B cell (primary cell): ENCODE measurements around the gene CACNG4. TPM values are rescaled to one million over a fixed set of nuclear protein-coding genes. Genes with fewer than 3 reads are reported as not detected.

Experiments used
- ATAC-seq: fragments of 200-7000 bp; cut with Tn5 transposase; one replicate; pipeline ENCODE4 v1.10.0; 2021; ENCODE audit warnings: low read depth, mild to moderate bottlenecking, moderate number of reproducible peaks, moderate library complexity
- CTCF ChIA-PET: fragments of 350-600 bp; sonication (Branson Sonifier 250); formaldehyde crosslinking; loops from one replicate; lab custom pipeline; 2021; ENCODE audit warnings: antibody characterized with exemption, inconsistent platforms; lab: Charles Lee
- POLR2A ChIA-PET: fragments of 350-600 bp; sonication (Branson Sonifier 250); formaldehyde crosslinking; loops from one replicate; lab custom pipeline; 2021; ENCODE audit warnings: antibody characterized with exemption; lab: Charles Lee
- DNase-seq: peaks from one replicate; pipeline ENCODE4 v3.0.0; 2013
- H2AFZ ChIP-seq: 2 replicates; pipeline ENCODE4 v1.6.1; 2012; ENCODE audit warnings: mild to moderate bottlenecking, low read depth, low read length; ENCODE audit not compliant: insufficient read depth, poor library complexity, severe bottlenecking
- H3K27ac ChIP-seq, 2 donors: 1 replicate in 1 of 2; 2 replicates in 1 of 2; pipeline ENCODE4 v1.5.1; 2012 to 2013; ENCODE audit warnings: low read length in 2 of 2, mild to moderate bottlenecking in 2 of 2, moderate library complexity in 1 of 2
- H3K27me3 ChIP-seq, 4 experiments: fragments of 200-600 bp in 1 of 4; sonication (generic) in 1 of 4; replicated peaks in 1 of 4; 1 replicate in 2 of 4; 2 replicates in 2 of 4; pipeline versions ENCODE4 v1.6.1 to v1.7.0; 2013 to 2016; ENCODE audit warnings: low read length in 3 of 4, mild to moderate bottlenecking in 2 of 4, mixed read lengths in 1 of 4, moderate library complexity in 1 of 4; ENCODE audit not compliant: insufficient read depth in 4 of 4, control insufficient read depth in 3 of 4; ENCODE audit errors: control extremely low read depth in 1 of 4
- H3K36me3 ChIP-seq, 2 experiments: replicated peaks in 1 of 2; 1 replicate in 1 of 2; 2 replicates in 1 of 2; pipeline versions ENCODE4 v1.6.1 to v1.7.1; 2013; ENCODE audit warnings: low read length in 1 of 2; ENCODE audit not compliant: insufficient read depth in 2 of 2, control insufficient read depth in 1 of 2; ENCODE audit errors: control extremely low read depth in 1 of 2, extremely low read depth in 1 of 2
- H3K4me1 ChIP-seq, 2 donors: fragments of 200-600 bp in 1 of 2; sonication (generic) in 1 of 2; 1 replicate in 1 of 2; 2 replicates in 1 of 2; pipeline versions ENCODE4 v1.5.1 to v1.6.1; 2013 to 2017; ENCODE audit warnings: low read length in 2 of 2; ENCODE audit not compliant: control insufficient read depth in 2 of 2, insufficient read depth in 2 of 2
- H3K4me2 ChIP-seq: replicated peaks from 2 replicates; pipeline ENCODE3; 2012; ENCODE audit warnings: mild to moderate bottlenecking, low read depth, low read length; ENCODE audit not compliant: poor library complexity, severe bottlenecking
- H3K4me3 ChIP-seq, 5 experiments: fragments of 200-600 bp in 1 of 5; sonication (generic) in 1 of 5; 1 replicate in 3 of 5; 2 replicates in 2 of 5; pipeline versions ENCODE4 v1.5.1 to v1.7.0; 2011 to 2016; ENCODE audit warnings: low read length in 4 of 5, mild to moderate bottlenecking in 4 of 5, low read depth in 2 of 5, control low read depth in 1 of 5, moderate library complexity in 1 of 5; ENCODE audit not compliant: insufficient read depth in 1 of 5; ENCODE audit errors: control extremely low read depth in 1 of 5, extremely low read depth in 1 of 5
- H3K79me2 ChIP-seq: fragments of 200-600 bp; sonication (generic); one replicate; pipeline ENCODE4 v1.6.0; 2016; ENCODE audit warnings: low read length; ENCODE audit not compliant: control insufficient read depth, insufficient read depth
- H3K9ac ChIP-seq: fragments of 200-600 bp; sonication (generic); 2 replicates; pipeline ENCODE4 v1.6.1; 2017; ENCODE audit warnings: mild to moderate bottlenecking, low read length, moderate library complexity
- H3K9me3 ChIP-seq, 3 donors: one replicate each; pipeline versions ENCODE4 v1.6.1 to v1.7.1; 2013; ENCODE audit warnings: low read length in 2 of 3; ENCODE audit not compliant: control insufficient read depth in 2 of 3, insufficient read depth in 1 of 3; ENCODE audit errors: control extremely low read depth in 1 of 3
- H4K20me1 ChIP-seq: 2 replicates; pipeline ENCODE4 v1.6.0; 2012; ENCODE audit warnings: mild to moderate bottlenecking, low read length; ENCODE audit not compliant: insufficient read depth, control insufficient read depth, poor library complexity, severe bottlenecking
- H3K27ac Mint-ChIP-seq: one replicate; pipeline ENCODE4 v1.8.0; 2021; ENCODE audit warnings: mixed read lengths
- H3K27me3 Mint-ChIP-seq: one replicate; pipeline ENCODE4 v1.8.0; 2021; ENCODE audit warnings: mixed read lengths
- H3K4me1 Mint-ChIP-seq: one replicate; pipeline ENCODE4 v1.8.0; 2021; ENCODE audit warnings: mixed read lengths
- H3K4me3 Mint-ChIP-seq: one replicate; pipeline ENCODE4 v1.8.0; 2021; ENCODE audit warnings: mixed read lengths
- H3K9me3 Mint-ChIP-seq: one replicate; pipeline ENCODE4 v1.8.0; 2022; ENCODE audit warnings: mixed read lengths; ENCODE audit not compliant: insufficient read depth
- CTCF ChIP-seq: fragments of 200-600 bp; IDR thresholded peaks from one replicate; pipeline ENCODE4 v1.8.0; 2022; ENCODE audit warnings: antibody characterized with exemption, mild to moderate bottlenecking
- EZH2 ChIP-seq: IDR thresholded peaks from 2 replicates; pipeline ENCODE4 v1.6.1; 2012; ENCODE audit warnings: borderline replicate concordance, low read depth, mild to moderate bottlenecking, moderate library complexity, low read length; ENCODE audit not compliant: insufficient read depth, poor library complexity, severe bottlenecking
- WGBS: methylation state at CpG from one replicate; pipeline ENCODE4 v1.1.5; 2013; ENCODE audit warnings: missing lambda C conversion rate; ENCODE audit not compliant: insufficient coverage; 5-methylcytosine and 5-hydroxymethylcytosine counted together
- intact Hi-C: fragments of 100-400 bp; cut with micrococcal nuclease; formaldehyde crosslinking; loops from one replicate; pipeline ENCODE4 v1.10.0; 2022
- polyA plus RNA-seq: library from polyadenylated mRNA; depleted of rRNA; stranded (reverse); fragments of >200 nt; gene quantifications from 2 replicates; pipeline ENCODE4 v1.2.3, GENCODE V29; 2012
- total RNA-seq, 2 donors: library from RNA; stranded (reverse); fragments of 120-200 nt in 1 of 2; gene quantifications; 1 replicate in 1 of 2; 2 replicates in 1 of 2; pipeline versions ENCODE4 v1.2.3 to v1.2.4, GENCODE V29; 2013 to 2022

Gene CACNG4
- total and polyA plus RNA-seq, 2 donors (not counting 1 experiment from before 2014, with no cell fraction given), result not detected

GRCh38 chr17:66978514-66979061 is 14.1 kb downstream of the CACNG4 start:
- 91% methylated on average over 19 of the region's 19 CpGs for WGBS
- H3K9me3 Mint-ChIP-seq, result no peaks in the 10 kb centered on the region
- Histone ChIP-seq H3K4me1 (no peaks in the 10 kb centered on the region), H3K4me3 (no peak overlapping the region), H3K9me3 (peaks cover 0 to 2% (median 0%) of the 10 kb centered on the region in 3 donors), H2AFZ (no peak overlapping the region), H4K20me1 (no peaks in the 10 kb centered on the region), H3K9ac (no peak overlapping the region), H3K4me2 (no peak overlapping the region), H3K27me3 (peaks cover 0 to 7% (median 0%) of the 10 kb centered on the region in 4 experiments), H3K27ac (no peak overlapping the region), H3K79me2 (no peaks in the 10 kb centered on the region), H3K36me3 (no peaks in the 10 kb centered on the region)
- CTCF ChIA-PET, result no interaction called here
- no peak for ATAC-seq
- TF ChIP-seq CTCF, result no peak
- TF ChIP-seq EZH2, result no peak
- no peak for DNase-seq
- no peaks in the 10 kb centered on the region for H3K4me1 Mint-ChIP-seq
- no peak overlapping the region for H3K27ac Mint-ChIP-seq
- POLR2A ChIA-PET, result no interaction called here
- intact Hi-C loops, result no loop called here
- peaks cover 30% of the 10 kb centered on the region for H3K27me3 Mint-ChIP-seq
- no peak overlapping the region for H3K4me3 Mint-ChIP-seq

GRCh38 chr17:66980896-66981295 is 16.4 kb downstream of the CACNG4 start:
- DNase-seq, result no peak
- intact Hi-C loops, result no loop called here
- Mint-ChIP-seq H3K4me1 (no peaks in the 10 kb centered on the region), H3K9me3 (no peaks in the 10 kb centered on the region), H3K27ac (no peak overlapping the region), H3K27me3 (peaks cover 30% of the 10 kb centered on the region), H3K4me3 (no peak overlapping the region)
- H3K9me3 ChIP-seq, result peaks cover 0 to 2% (median 0%) of the 10 kb centered on the region in 3 donors
- CTCF ChIA-PET, result interaction anchor here (0.6 kb wide), 1 partner anchor 22 kb away, joined by 4 read pairs; no protein-coding TSS in a partner anchor
- H3K4me3 ChIP-seq, result no peak overlapping the region
- no peak for ATAC-seq
- no peak overlapping the region for H3K9ac ChIP-seq
- no peaks in the 10 kb centered on the region for H3K4me1 ChIP-seq
- H3K36me3 ChIP-seq, result no peaks in the 10 kb centered on the region
- peaks cover 0 to 7% (median 0%) of the 10 kb centered on the region in 4 experiments for H3K27me3 ChIP-seq
- no peaks in the 10 kb centered on the region for H4K20me1 ChIP-seq
- TF ChIP-seq CTCF (no peak), EZH2 (no peak)
- H2AFZ ChIP-seq, result no peak overlapping the region
- POLR2A ChIA-PET, result no interaction called here
- no peak overlapping the region for H3K27ac ChIP-seq
- no peak overlapping the region for H3K4me2 ChIP-seq
- 98% methylated on average over 5 of the region's 7 CpGs for whole genome bisulfite sequencing
- no peaks in the 10 kb centered on the region for H3K79me2 ChIP-seq
